Activated T-cell treated with anti-CD3 and anti-CD28 coated beads for 1 hour (primary cell): ENCODE data around the gene CDT1.

Source experiments
- DNase-seq: peaks from one replicate; pipeline ENCODE4 v3.0.0-alpha.2; 2020; ENCODE audit warnings: low read depth

The CDT1 gene

DNA sequence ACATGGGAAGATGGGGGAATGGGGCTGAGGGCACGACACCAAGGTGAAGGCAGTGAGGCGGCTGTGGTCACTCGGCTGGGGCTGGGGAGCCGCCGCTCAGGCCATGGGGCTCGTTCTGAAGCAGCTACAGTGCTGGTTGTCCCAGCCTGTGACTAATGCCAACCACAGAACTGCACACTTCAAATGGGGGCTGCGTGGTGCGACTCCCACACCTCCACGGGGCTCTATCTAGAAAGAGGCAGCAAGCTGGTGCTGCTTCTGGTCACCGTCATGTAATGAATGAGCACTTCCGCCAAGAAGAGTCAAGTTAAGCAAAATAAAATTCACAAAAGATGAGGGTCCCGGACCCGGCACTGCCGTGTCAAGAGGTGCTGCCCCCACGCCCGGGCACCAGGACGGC is 33.2 kb downstream of the CDT1 start:
- DNase-seq = no peak

GRCh38 chr16:88837806-88838205 is 34.2 kb downstream of the CDT1 start:
- DNase-seq = no peak

GRCh38 chr16:88838566-88838965 is 35.0 kb downstream of the CDT1 start:
- no peak for DNase-seq

GRCh38 chr16:88839026-88839529 is 35.5 kb downstream of the CDT1 start:
- no peak for DNase-seq

GRCh38 chr16:88839745-88840599 is 36.4 kb downstream of the CDT1 start:
- DNase-seq = no peak

DNA sequence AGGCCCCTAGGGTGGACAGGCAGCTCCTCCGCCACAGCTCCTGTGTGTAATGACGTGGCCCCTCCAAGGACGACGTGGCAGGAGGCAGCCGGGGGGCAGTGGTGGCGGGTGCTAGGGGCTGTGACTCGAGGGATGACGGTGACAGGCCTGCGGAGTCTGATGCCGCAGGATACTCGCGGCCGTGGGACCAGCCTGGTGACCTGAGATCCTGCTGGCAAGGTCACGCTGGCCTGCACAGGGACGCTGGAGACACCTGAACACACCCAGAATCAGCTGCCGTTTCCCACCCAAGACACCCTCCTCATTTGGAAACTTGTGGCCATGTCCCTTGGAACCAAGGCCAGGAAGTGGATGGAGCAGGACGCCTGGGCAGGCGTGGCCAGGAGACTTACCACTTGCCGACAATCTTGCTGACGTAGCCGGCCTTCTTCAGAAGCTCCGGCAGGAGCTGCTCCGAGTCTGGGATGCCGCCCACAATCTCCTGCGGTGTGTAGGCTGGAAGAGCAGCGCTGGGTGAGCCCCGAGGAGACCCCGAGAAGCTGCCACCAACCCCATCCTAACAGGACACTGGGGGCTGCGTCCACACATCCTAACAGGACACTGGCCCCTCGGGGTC is 37.1 kb downstream of the CDT1 start:
- no peak for DNase-seq

- DNase-seq = no peak
Measured at GRCh38 chr16:88841521-88842307, 38.1 kb downstream of the CDT1 start.

DNA sequence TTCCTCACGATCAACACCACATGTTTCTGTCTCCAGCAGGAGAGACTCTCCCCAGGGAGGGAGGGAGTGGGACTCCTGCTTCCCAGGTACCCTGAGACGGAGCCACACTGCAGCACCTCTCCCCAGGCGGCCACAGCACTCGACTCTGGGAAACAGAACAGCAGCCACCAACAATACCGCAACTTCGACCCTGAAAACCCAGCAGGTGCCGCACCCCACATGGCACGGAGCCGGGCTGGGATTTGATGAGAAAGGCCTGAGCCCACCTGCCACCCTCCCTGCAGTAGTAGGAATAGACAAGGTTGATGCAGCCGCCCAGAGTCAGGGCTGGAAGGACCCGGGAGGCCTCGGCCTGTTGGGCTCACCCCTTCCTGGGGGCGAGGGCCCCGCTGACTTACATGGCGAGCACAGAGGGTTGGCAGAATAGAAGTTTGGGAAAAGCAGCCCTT is 38.7 kb downstream of the CDT1 start:
- no peak for DNase-seq

DNA sequence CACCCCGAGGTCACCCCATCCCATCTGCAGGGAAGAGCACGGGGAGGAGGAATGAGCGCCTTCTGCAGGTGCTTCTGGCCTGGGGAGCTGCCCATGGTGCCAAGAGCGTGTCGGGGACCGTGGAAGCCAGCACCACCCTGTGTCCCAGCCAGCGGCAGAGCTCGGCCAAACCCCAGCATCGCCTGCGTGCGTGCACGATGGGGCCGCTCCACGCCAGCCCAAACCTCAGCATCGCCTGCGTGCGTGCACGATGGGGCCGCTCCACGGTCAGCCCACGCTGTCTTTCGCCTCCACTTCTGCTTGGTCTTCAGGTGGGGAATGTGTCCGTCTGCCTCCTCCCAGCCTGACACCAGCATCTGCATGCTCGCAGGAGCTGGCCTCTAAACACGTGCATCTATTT is 39.2 kb downstream of the CDT1 start:
- DNase-seq = no peak

GRCh38 chr16:88843256-88843655 is 39.7 kb downstream of the CDT1 start:
- no peak for DNase-seq

DNA sequence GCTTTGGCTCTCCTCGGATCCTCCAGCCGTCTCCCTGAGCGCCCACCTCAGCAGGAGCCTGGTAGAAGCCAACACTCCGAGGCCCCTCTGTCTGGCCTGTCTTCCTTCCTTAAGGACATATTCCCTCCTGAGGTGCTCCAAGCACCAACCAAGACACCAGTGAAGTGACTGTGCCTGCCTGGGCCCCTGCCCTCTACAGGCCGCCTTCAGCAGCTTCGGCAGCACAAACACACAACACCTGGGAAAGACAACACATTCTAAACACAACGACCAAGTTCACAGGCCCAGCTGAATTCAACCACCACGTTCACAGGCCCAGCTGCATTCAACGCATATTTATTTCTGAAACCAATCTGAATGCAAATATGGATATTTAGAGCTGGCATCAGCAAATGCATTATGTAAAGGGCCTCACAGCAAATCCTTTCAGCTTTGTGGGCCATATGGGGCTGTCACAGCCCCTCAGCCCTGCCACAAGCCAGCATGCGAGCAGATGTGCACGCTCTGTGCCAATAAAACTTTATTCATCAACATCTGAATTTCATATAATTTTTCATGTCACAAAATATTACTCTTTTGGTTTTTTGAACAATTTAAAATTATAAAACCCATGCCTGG is 40.9 kb downstream of the CDT1 start:
- no peak for DNase-seq

GRCh38 chr16:88846088-88846487 is 42.5 kb downstream of the CDT1 start:
- DNase-seq = no peak

- DNase-seq = no peak
Measured at GRCh38 chr16:88847654-88848053, 44.1 kb downstream of the CDT1 start.

DNA sequence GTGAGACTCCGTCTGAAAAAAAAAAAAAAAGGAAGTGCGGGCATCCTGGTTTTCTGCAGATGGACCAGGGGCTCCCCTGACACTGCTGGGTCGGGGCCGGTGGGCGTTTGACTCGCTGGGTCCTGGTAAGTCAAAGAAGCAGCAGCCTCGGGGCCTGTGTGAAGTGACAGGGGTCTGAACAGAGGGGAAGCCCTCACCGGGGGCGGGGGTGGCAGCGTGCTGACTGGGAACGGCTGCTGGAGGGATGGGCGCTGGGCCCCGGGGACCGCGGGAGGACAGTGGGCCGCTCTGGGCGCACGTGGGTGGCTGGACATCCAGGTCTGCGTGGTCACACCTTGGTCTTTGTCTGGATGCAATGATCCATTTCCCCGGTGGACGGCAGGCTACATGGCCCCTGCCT is 45.0 kb downstream of the CDT1 start:
- DNase-seq = no peak

DNA sequence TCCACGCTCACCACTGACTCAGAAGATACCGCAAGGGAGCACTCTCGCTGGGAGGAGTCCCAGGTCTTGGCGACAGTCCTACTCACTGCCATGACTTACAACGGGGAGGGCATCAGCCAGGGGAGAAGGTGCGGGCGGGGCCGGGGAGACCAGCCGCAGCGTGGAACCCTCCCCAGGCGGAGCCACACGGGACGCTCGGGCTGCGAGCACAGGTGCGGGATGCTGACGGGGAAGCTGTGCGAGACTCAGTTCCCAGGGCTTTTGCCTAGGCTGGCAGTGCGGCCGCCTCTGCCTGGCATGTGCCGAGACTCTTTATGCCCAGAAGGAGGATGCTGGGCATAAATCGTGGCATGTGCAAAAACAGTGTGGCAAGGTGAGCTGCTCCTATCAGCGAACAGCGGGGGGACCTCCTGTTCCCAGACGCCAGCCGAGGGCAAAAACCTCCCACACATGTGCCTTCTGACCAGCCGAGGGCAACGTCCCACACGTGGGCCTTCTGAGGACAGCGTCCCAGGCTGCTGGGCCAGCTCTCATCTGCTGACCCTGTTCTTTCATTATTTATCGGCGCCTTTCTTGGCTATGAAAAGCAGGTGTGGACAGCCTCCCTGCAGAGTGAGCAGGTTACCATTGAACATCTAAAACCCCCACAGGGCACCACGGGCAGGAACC is 47.1 kb downstream of the CDT1 start:
- DNase-seq = no peak

DNA sequence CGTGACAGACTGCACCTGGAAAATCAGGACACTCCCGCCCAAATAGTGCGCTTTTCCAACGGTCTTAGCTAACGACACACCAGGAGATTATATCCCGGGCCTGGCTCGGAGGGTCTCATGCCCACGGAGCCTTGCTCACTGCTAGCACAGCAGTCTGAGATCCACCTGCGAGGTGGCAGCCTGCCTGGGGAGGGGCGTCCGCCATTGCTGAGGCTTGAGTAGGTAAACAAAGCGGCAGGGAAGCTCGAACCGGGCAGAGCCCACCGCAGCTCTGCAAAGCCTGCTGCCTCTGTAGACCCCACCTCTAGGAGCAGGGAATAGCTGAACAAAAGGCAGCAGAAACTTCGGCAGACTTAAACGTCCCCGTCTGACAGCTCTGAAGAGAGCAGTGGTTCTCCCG is 48.0 kb downstream of the CDT1 start:
- DNase-seq = no peak

DNA sequence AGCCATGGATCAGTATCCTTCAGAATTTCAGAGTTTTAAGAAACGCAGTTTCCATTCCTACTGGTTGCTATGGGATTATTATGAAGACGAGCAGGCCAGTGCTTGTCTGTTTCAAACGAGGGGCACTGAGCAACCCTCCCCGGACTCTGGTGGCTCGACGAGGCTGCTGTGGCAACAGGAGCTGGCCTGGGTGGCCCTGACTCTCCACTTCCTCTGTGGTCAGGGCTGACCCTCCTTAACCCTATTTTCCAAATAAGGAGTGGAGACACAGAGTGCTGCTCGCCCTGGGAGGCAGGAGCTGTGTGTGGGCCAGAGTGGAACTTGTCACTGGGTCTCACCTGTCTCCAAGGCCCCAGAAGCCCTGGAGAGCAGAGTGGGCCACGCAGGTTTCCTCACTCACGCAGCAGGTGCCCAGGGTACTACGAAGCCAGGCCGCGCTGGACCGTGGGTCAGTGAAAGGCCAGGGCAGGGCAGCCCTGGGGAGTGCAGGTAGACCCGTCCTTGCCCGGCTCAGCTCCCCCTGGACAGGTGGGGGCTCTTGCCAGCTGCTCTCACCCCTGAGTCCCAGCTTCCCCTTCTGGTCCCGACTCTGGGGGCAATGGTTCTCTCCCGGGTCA is 49.8 kb downstream of the CDT1 start:
- DNase-seq = no peak

- DNase-seq = no peak
Measured at GRCh38 chr16:88854306-88855111, 50.9 kb downstream of the CDT1 start.

DNA sequence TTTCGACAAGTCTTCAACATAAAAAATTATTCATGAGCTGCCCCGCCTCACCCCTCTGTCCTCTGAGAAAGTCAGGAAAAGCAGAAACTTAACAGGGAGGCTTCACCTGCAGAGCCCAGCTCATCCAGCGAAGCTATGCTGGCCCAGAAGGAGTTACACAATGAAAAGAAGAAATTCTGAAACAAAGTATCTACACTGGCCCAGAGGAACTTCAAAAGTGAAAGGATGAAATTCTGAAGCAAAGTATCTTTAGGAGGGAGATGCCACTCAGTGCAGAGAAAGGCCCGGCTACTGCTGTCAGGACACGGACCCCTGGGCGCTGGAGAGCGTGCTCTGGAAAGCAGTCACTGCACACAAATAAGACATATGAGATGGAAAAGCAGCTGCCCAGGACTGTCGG is 51.6 kb downstream of the CDT1 start:
- no peak for DNase-seq

DNA sequence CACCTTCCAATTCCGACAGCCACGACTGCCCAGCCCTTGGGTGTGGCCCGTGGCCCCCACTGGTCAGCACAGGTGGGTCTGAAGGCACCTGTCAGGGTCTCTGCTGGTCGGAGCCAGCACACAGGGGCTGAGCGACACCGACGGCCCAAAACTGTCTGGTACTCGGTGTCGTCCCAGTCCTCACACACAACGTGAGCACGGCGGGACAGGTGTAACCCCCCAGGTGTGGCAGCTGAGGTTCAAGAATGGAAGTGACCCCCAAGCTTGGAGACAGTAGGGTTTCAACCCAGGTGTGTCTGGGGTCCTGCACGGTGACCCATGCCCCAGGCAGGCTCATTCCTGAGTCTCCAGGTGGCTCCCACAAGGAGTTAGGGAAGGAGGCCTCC is 52.1 kb downstream of the CDT1 start:
- no peak for DNase-seq
